Stimulated activated CD8-positive, alpha-beta memory T cell treated with anti-CD3 and anti-CD28 coated beads, Interleukin-15, amount 100 ng/mL, for 1 hour (primary cell): ENCODE data around the gene ZBTB7A.

Source experiments
- DNase-seq: peaks from one replicate; pipeline ENCODE4 v3.0.0-alpha.2; 2020; ENCODE audit warnings: low read depth

ZBTB7A gene

GRCh38 chr19:4066682-4067395, at the start of gene ZBTB7A:
ZBTB7A (minus strand) TSS chr19:4066899; CDS start chr19:4055232, 11,667 bp downstream.
- DNase-seq: peak; percentile 56

- no peak for DNase-seq
Observed at GRCh38 chr19:4115818-4116385, 49.2 kb upstream of the ZBTB7A start.

- peak; percentile 30 for DNase-seq
Observed at GRCh38 chr19:4115050-4115817, 48.5 kb upstream of the ZBTB7A start.

GRCh38 chr19:4114181-4114580, 47.5 kb upstream of the ZBTB7A start:
- no peak for DNase-seq

- no peak for DNase-seq
Observed at GRCh38 chr19:4113398-4114088, 46.8 kb upstream of the ZBTB7A start.

- DNase-seq: no peak
Observed at GRCh38 chr19:4112367-4112766, 45.7 kb upstream of the ZBTB7A start.

- no peak for DNase-seq
Observed at GRCh38 chr19:4109626-4109945, 42.9 kb upstream of the ZBTB7A start.

GRCh38 chr19:4108767-4109625, 42.3 kb upstream of the ZBTB7A start:
- peak; percentile 35 for DNase-seq

- DNase-seq: no peak
Observed at GRCh38 chr19:4103080-4103433, 36.4 kb upstream of the ZBTB7A start.

GRCh38 chr19:4102339-4103079, 35.8 kb upstream of the ZBTB7A start:
- DNase-seq: no peak

GRCh38 chr19:4101496-4101770, 34.7 kb upstream of the ZBTB7A start:
- DNase-seq: no peak

- DNase-seq: no peak
Observed at GRCh38 chr19:4100647-4101495, 34.2 kb upstream of the ZBTB7A start.

GRCh38 chr19:4099041-4099764, 32.5 kb upstream of the ZBTB7A start:
- no peak for DNase-seq

- no peak for DNase-seq
Observed at GRCh38 chr19:4098493-4098892, 31.8 kb upstream of the ZBTB7A start.

- DNase-seq: no peak
Observed at GRCh38 chr19:4097501-4097900, 30.8 kb upstream of the ZBTB7A start.

- no peak for DNase-seq
Observed at GRCh38 chr19:4096049-4096892, 29.6 kb upstream of the ZBTB7A start.

- DNase-seq: no peak
Observed at GRCh38 chr19:4095488-4095844, 28.8 kb upstream of the ZBTB7A start.

- no peak for DNase-seq
Observed at GRCh38 chr19:4094761-4095487, 28.2 kb upstream of the ZBTB7A start.
